DND-41 (cell line): ENCODE data around the gene ARID5A.
"Not testable (repeated sequence)": the region's sequence is repeated elsewhere in the genome, so short reads cannot be mapped to it uniquely, and the experiment has no call there.

ENCODE experiments used
- ATAC-seq: fragments of 200-7000 bp; cut with Tn5 transposase; 3 replicates; pipeline ENCODE4 v1.9.1; 2021; ENCODE audit warnings: low read depth; ENCODE audit not compliant: insufficient read depth
- DNase-seq: peaks from one replicate; pipeline ENCODE4 v3.0.0-alpha.2; 2020
- H2AFZ ChIP-seq: 2 replicates; pipeline ENCODE4 v1.6.0; 2012; ENCODE audit warnings: low read depth, low read length
- H3K27ac ChIP-seq: 2 replicates; pipeline ENCODE4 v1.5.1; 2012; ENCODE audit warnings: low read length, inconsistent platforms
- H3K27me3 ChIP-seq: fragments of 200-600 bp; sonication (generic); 2 replicates; pipeline ENCODE4 v1.6.0; 2012; ENCODE audit warnings: low read length, mild to moderate bottlenecking, inconsistent platforms; ENCODE audit not compliant: insufficient read depth, poor library complexity
- H3K36me3 ChIP-seq: 2 replicates; pipeline ENCODE4 v1.5.1; 2012; ENCODE audit warnings: low read length, inconsistent platforms; ENCODE audit not compliant: insufficient read depth
- H3K4me1 ChIP-seq: 2 replicates; pipeline ENCODE4 v1.5.1; 2012; ENCODE audit warnings: mild to moderate bottlenecking, low read length; ENCODE audit not compliant: insufficient read depth
- H3K4me2 ChIP-seq: 2 replicates; pipeline ENCODE4 v1.6.0; 2012; ENCODE audit warnings: mild to moderate bottlenecking, moderate library complexity, low read length, inconsistent platforms; ENCODE audit not compliant: insufficient read depth
- H3K4me3 ChIP-seq, 2 experiments: fragments of 200-600 bp in 1 of 2; shearing (Covaris generic) in 1 of 2; 2 replicates each; pipeline ENCODE4 v1.5.1; 2012 to 2016; ENCODE audit warnings: inconsistent platforms in 2 of 2, low read length in 2 of 2, mild to moderate bottlenecking in 2 of 2, low read depth in 1 of 2, moderate library complexity in 1 of 2
- H3K79me2 ChIP-seq: 2 replicates; pipeline ENCODE4 v1.6.0; 2012; ENCODE audit warnings: low read length, inconsistent platforms; ENCODE audit not compliant: insufficient read depth
- H3K9ac ChIP-seq: 2 replicates; pipeline ENCODE4 v1.6.0; 2012; ENCODE audit warnings: low read depth, mild to moderate bottlenecking, inconsistent platforms, low read length, moderate library complexity
- H3K9me3 ChIP-seq: 2 replicates; pipeline ENCODE4 v1.5.1; 2012; ENCODE audit warnings: low read length, moderate library complexity, mild to moderate bottlenecking, inconsistent platforms; ENCODE audit not compliant: insufficient read depth, severe bottlenecking
- H4K20me1 ChIP-seq: 2 replicates; pipeline ENCODE4 v1.6.0; 2012; ENCODE audit warnings: low read length; ENCODE audit not compliant: insufficient read depth
- CTCF ChIP-seq: IDR thresholded peaks from 2 replicates; pipeline ENCODE4 v1.5.1; 2012; ENCODE audit warnings: borderline replicate concordance, low read length, moderate library complexity, mild to moderate bottlenecking; ENCODE audit not compliant: poor library complexity, severe bottlenecking; ENCODE audit errors: extremely low read depth
- EZH2 ChIP-seq: IDR thresholded peaks from 3 replicates; pipeline ENCODE4 v1.6.1; 2012; ENCODE audit warnings: borderline replicate concordance, low read depth, mild to moderate bottlenecking, moderate library complexity, low read length, inconsistent platforms; ENCODE audit not compliant: severe bottlenecking

ARID5A gene

DNA sequence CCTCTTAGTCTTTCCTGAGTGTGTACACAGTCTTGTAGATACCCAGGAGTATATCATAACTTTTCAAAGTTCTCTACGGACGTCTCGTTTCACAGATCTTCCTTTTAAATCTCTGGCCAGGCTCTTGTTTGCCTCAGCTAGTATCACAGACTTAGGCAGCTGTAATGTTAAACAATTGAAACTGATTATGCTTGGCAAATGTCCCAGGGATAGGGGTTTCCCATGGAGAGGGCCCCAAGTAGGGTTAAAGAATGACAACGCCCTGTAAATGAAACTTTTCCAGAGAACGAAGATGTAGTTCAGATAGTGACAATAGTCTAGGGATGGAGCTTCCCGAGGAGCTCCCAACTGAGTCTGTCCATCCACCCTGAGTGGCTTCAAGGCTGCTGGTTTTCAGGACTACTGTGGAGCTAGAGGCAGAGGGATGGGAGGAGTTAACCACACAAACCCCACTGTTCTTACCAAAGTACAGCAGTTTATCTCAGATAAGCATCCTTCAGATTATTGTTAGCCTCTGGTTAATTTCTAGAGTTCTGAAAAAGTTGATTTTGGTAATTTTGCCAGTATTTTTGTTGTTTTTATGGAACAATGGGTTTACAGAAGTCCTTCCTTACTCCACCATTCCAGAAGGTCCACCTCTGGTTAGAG is 40.4 kb upstream of the ARID5A start:
- Histone ChIP-seq H3K36me3 (no peaks in the 10 kb centered on the region), H3K9ac (no peak overlapping the region), H2AFZ (no peak overlapping the region), H3K9me3 (no peaks in the 10 kb centered on the region), H3K27me3 (peaks cover 8% of the 10 kb centered on the region), H3K4me2 (no peak overlapping the region), H3K4me3 (no peak overlapping the region), H3K79me2 (no peaks in the 10 kb centered on the region), H3K4me1 (no peaks in the 10 kb centered on the region), H3K27ac (no peak overlapping the region), H4K20me1 (no peaks in the 10 kb centered on the region)
- TF ChIP-seq CTCF: no peak
- no peak for TF ChIP-seq EZH2
- DNase-seq (no peak), ATAC-seq (no peak)

GRCh38 chr2:96498021-96498431 is 38.5 kb upstream of the ARID5A start:
- ATAC-seq (0 out of 3 replicates have a peak, but pooled peaks have one; percentile 19), DNase-seq (no peak)
- no peak for TF ChIP-seq CTCF
- no peak for TF ChIP-seq EZH2
- Histone ChIP-seq H2AFZ (no peak overlapping the region), H3K9me3 (no peaks in the 10 kb centered on the region), H3K4me3 (no peak overlapping the region), H3K4me2 (no peak overlapping the region), H3K4me1 (no peaks in the 10 kb centered on the region), H3K79me2 (no peaks in the 10 kb centered on the region), H3K27ac (no peak overlapping the region), H3K9ac (no peak overlapping the region), H3K36me3 (no peaks in the 10 kb centered on the region), H3K27me3 (peaks cover 8% of the 10 kb centered on the region), H4K20me1 (no peaks in the 10 kb centered on the region)

GRCh38 chr2:96498611-96499010 is 37.9 kb upstream of the ARID5A start:
- H3K36me3 ChIP-seq, H4K20me1 ChIP-seq, H3K27me3 ChIP-seq, DNase-seq, H3K27ac ChIP-seq, ATAC-seq, H3K9ac ChIP-seq, H3K4me3 ChIP-seq, H2AFZ ChIP-seq, H3K4me1 ChIP-seq, H3K9me3 ChIP-seq, H3K4me2 ChIP-seq, H3K79me2 ChIP-seq: not testable (repeated sequence)

DNA sequence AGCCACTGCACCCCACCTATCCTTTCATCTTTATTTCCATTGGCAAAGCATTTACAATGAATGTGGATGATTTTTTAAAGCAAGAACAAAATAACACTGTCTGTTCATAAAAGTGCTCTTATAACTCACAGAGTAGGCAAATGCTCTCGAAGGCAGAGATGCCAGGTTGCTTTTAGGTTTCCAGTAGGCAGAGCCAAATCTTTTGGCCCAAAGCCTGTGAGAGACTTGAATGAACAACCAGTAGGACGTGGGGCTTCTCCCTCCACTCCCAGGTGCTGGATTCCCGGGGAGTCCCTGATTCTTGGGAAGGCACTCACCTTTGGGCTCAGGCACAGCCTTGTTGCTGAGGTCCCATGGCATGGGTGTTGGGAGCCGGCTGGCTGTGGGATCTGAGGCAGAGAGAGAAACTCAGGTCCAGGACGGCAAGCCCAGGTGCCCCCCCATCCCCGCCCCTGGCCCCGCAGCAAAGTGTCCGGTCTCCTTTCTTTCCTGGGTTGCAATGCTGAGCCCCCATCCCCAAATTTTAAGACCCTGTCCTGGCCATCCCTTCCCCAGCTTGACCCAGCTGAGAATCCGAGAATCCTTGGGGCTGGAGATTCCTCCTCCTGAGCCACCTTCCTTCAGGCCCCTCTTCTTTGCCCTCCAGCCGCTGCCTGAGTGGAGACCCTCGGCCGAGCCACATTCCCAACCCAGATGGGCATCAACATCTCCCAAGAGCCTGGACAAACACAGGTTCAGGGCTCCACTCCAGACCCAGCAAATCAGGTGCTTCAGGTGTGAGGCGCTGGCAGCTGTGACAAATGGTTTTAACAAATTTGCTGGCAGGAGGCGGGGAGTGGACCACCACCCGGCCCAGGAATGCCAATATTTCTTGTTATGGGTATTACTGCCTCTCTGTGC is 37.2 kb upstream of the ARID5A start:
- H3K27me3 ChIP-seq: peaks cover 8% of the 10 kb centered on the region
- no peak overlapping the region for H3K4me3 ChIP-seq
- no peak overlapping the region for H2AFZ ChIP-seq
- TF ChIP-seq CTCF (no peak), EZH2 (no peak)
- ATAC-seq (no peak), DNase-seq (no peak)
- H3K36me3 ChIP-seq: no peaks in the 10 kb centered on the region
- H3K4me2 ChIP-seq: no peak overlapping the region
- no peak overlapping the region for H3K27ac ChIP-seq
- no peaks in the 10 kb centered on the region; the same call in 1 of the 2 replicates for H4K20me1 ChIP-seq
- H3K79me2 ChIP-seq: no peaks in the 10 kb centered on the region
- H3K9ac ChIP-seq: no peak overlapping the region
- H3K9me3 ChIP-seq: no peaks in the 10 kb centered on the region
- H3K4me1 ChIP-seq: no peaks in the 10 kb centered on the region
